Kidney (tissue), 22 donors: ENCODE measurements around the gene SCRN2. TPM values are rescaled to one million over a fixed set of nuclear protein-coding genes. Genes with fewer than 3 reads are reported as not detected.

ENCODE experiments used
- DNase-seq, 5 donors: peaks; one replicate each; pipeline ENCODE4 v3.0.0-alpha.2; 2013 to 2020
- FAIRE-seq: peaks from 2 replicates; lab custom pipeline; 2012; peaks lifted over from hg19 to GRCh38; lab: Jason Lieb, UNC
- H3K27ac ChIP-seq, 2 donors: one replicate each; pipeline ENCODE4 v1.7.0; 2013; ENCODE audit warnings: low read depth in 2 of 2, low read length in 2 of 2, inconsistent platforms in 1 of 2
- H3K27me3 ChIP-seq: one replicate; pipeline ENCODE4 v1.7.1; 2013; ENCODE audit warnings: low read length, inconsistent platforms; ENCODE audit not compliant: control insufficient read depth, insufficient read depth
- H3K36me3 ChIP-seq, 3 donors: one replicate each; pipeline versions ENCODE4 v1.7.0 to v1.7.1; 2013; ENCODE audit warnings: low read length in 3 of 3, control low read depth in 1 of 3, inconsistent platforms in 1 of 3; ENCODE audit not compliant: insufficient read depth in 3 of 3, control insufficient read depth in 2 of 3
- H3K4me1 ChIP-seq, 3 donors: one replicate each; pipeline versions ENCODE4 v1.7.0 to v1.7.1; 2013; ENCODE audit warnings: low read length in 3 of 3, inconsistent platforms in 1 of 3, low read depth in 1 of 3; ENCODE audit not compliant: control insufficient read depth in 2 of 3, insufficient read depth in 2 of 3
- H3K4me3 ChIP-seq, 3 donors: one replicate each; pipeline versions ENCODE4 v1.7.0 to v1.8.1; 2013; ENCODE audit warnings: low read length in 3 of 3, control low read depth in 1 of 3, inconsistent platforms in 1 of 3
- H3K9ac ChIP-seq, 3 donors: one replicate each; pipeline versions ENCODE4 v1.7.0 to v1.7.1; 2013; ENCODE audit warnings: low read length in 3 of 3, control low read depth in 1 of 3, inconsistent platforms in 1 of 3
- H3K9me3 ChIP-seq, 3 donors: one replicate each; pipeline versions ENCODE4 v1.7.0 to v1.7.1; 2013; ENCODE audit warnings: low read length in 3 of 3, control low read depth in 1 of 3, inconsistent platforms in 1 of 3; ENCODE audit not compliant: control insufficient read depth in 2 of 3, insufficient read depth in 1 of 3
- intact Hi-C: fragments of 100-400 bp; cut with DNase I; formaldehyde crosslinking; loops from one replicate; pipeline ENCODE4 v1.11.1; 2022
- long read RNA-seq, 10 donors: library from polyadenylated mRNA in 1 of 10; unstranded in 1 of 10; transcript quantifications; one replicate each; pipeline ENCODE4 v2.0.0 and lab custom pipeline, GENCODE V29; 2021 to 2026
- polyA plus RNA-seq: library from polyadenylated mRNA; stranded (reverse); fragments of 350-450 nt; fragmentation: Illumina TruSeq; extraction: RNeasy Lipid Tissue Mini Kit (QIAGEN cat#74804); gene quantifications from one replicate; pipeline ENCODE4 v1.2.3, GENCODE V29; 2014; ENCODE audit warnings: low read depth, low replicate concordance; ENCODE audit not compliant: insufficient read depth
- total RNA-seq: library from RNA; stranded (reverse); fragmentation: NEBNext Ultra II Directional; extraction: Animal tissue kit (Norgen Biotek cat#: 25700); gene quantifications from one replicate; pipeline ENCODE4 v1.2.1, GENCODE V29; 2021
- TF ChIP-seq, protein P1 (sequence below): IDR thresholded peaks from 3 replicates; pipeline ENCODE4 v1.5.1; 2012; ENCODE audit warnings: mild to moderate bottlenecking, moderate library complexity, borderline replicate concordance; ENCODE audit not compliant: insufficient read depth; ENCODE audit errors: extremely low read depth
- donor health status: control.
- donor health status: control.
- donor health status: control.
- donor health status: control.
- donor health status: control.
- donor health status: DM: yes; HTN: yes; CAD: no.
- donor health status: Normal renal cell carcinoma (clear cell type).

The SCRN2 gene
- total RNA-seq (40.3 TPM), polyA plus RNA-seq (172 TPM)
- long read RNA-seq, donor 1, transcript SCRN2-212 (7 exons, 1,745 nt) = major isoform, 5 of 11 reads
- long read RNA-seq, donor 1, partial matches to known transcripts = 0 of 11 reads
- long read RNA-seq, donor 1, other reads (novel, unspliced or antisense) = 0 of 11 reads
- long read RNA-seq, donor 2, partial matches to known transcripts = 6 of 18 reads
- long read RNA-seq, donor 2, other reads (novel, unspliced or antisense) = 0 of 18 reads
- long read RNA-seq, donor 3, transcript SCRN2-212 (7 exons, 1,745 nt) = major isoform, 9 of 13 reads
- long read RNA-seq, donor 3, partial matches to known transcripts = 0 of 13 reads
- long read RNA-seq, donor 3, other reads (novel, unspliced or antisense) = 0 of 13 reads
- long read RNA-seq, donor 4, transcript SCRN2-212 (7 exons, 1,745 nt) = major isoform, 8 of 31 reads
- long read RNA-seq, donor 4, transcript SCRN2-201 (8 exons, 1,548 nt) = minor isoform, 6 of 31 reads
- long read RNA-seq, donor 4, partial matches to known transcripts = 16 of 31 reads
- long read RNA-seq, donor 4, other reads (novel, unspliced or antisense) = 0 of 31 reads
- long read RNA-seq, donor 5, partial matches to known transcripts = 0 of 1 reads
- long read RNA-seq, donor 5, other reads (novel, unspliced or antisense) = 0 of 1 reads
- long read RNA-seq, donor 6, transcript SCRN2-201 (8 exons, 1,548 nt) = major isoform, 6 of 11 reads
- long read RNA-seq, donor 6, transcript SCRN2-212 (7 exons, 1,745 nt) = minor isoform, 5 of 11 reads
- long read RNA-seq, donor 6, partial matches to known transcripts = 0 of 11 reads
- long read RNA-seq, donor 6, other reads (novel, unspliced or antisense) = 0 of 11 reads
- long read RNA-seq, donor 7, transcript SCRN2-201 (8 exons, 1,548 nt) = major isoform, 15 of 58 reads
- long read RNA-seq, donor 7, transcript SCRN2-202 (7 exons, 1,779 nt) = minor isoform, 7 of 58 reads
- long read RNA-seq, donor 7, transcript SCRN2-212 (7 exons, 1,745 nt) = minor isoform, 5 of 58 reads
- long read RNA-seq, donor 7, partial matches to known transcripts = 21 of 58 reads
- long read RNA-seq, donor 7, other reads (novel, unspliced or antisense) = 10 of 58 reads
- long read RNA-seq, donor 8, transcript SCRN2-201 (8 exons, 1,548 nt) = major isoform, 6 of 10 reads
- long read RNA-seq, donor 8, partial matches to known transcripts = 0 of 10 reads
- long read RNA-seq, donor 8, other reads (novel, unspliced or antisense) = 0 of 10 reads
- long read RNA-seq, donor 9, partial matches to known transcripts = 0 of 4 reads
- long read RNA-seq, donor 9, other reads (novel, unspliced or antisense) = 0 of 4 reads
- long read RNA-seq, donor 10, transcript SCRN2-201 (8 exons, 1,548 nt) = major isoform, 9 of 16 reads
- long read RNA-seq, donor 10, transcript SCRN2-212 (7 exons, 1,745 nt) = minor isoform, 5 of 16 reads
- long read RNA-seq, donor 10, partial matches to known transcripts = 0 of 16 reads
- long read RNA-seq, donor 10, other reads (novel, unspliced or antisense) = 0 of 16 reads

DNA sequence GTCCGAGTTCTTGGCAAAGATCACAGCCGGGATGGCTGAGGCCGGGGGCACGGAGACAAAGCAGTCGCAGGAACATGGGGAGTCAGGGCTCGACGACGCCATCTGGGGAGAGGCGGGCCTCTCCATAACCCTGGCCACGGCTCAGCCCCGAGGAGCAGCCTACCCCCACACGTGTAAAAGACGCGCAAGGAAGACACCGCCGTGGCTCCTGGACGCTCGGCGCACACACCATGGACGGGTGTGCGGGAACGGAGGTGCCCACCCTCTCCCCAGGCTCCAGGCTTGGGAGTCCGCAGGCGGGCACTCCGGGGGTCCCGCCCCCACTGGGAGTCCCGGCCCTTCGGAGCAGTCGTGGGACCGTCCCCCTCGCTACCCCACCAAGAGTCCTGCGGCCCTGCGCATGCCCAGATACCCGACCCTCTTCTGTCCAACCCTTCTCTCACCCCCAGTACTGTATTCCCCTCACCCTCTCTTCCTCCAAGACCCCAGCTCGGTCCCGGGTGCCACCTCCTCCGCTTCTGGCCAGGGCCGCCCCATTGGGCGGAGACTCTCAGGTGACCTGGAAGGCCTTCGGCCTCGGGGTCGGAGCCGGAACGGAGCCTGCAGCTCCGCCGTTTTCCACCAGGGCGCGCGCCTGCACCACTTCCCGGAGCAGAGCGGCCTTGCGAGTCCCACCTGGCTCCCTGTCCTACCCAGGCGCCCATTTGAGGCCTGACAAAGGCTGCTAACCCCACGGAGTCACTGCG, at the start of gene SCRN2:
Gene SCRN2, minus strand, starts transcription at position 532 of the 746 bp plus-strand sequence. Its CDS starts 430 bp downstream, at position 102.
- intact Hi-C loops = loop anchor here (10.0 kb wide), 1 partner anchor 174 kb away; no protein-coding TSS in a partner anchor
- Histone ChIP-seq H3K9ac (peak within 1 kb of the TSS; percentile 61 to 87 (median 72)), H3K36me3 (peaks cover 0 to 16% (median 2%) of the 10 kb centered on the region in 3 donors), H3K27me3 (no peaks in the 10 kb centered on the region), H3K9me3 (no peaks in the 10 kb centered on the region), H3K27ac (peak within 1 kb of the TSS; percentile 61 to 74), H3K4me1 (peaks cover 0 to 33% (median 28%) of the 10 kb centered on the region in 3 donors), H3K4me3 (peak within 1 kb of the TSS; percentile 68 to 91 (median 83))
- FAIRE-seq (no peak), DNase-seq (peak; percentile 94 to 97 (median 95))
- TF ChIP-seq, protein P1, sequence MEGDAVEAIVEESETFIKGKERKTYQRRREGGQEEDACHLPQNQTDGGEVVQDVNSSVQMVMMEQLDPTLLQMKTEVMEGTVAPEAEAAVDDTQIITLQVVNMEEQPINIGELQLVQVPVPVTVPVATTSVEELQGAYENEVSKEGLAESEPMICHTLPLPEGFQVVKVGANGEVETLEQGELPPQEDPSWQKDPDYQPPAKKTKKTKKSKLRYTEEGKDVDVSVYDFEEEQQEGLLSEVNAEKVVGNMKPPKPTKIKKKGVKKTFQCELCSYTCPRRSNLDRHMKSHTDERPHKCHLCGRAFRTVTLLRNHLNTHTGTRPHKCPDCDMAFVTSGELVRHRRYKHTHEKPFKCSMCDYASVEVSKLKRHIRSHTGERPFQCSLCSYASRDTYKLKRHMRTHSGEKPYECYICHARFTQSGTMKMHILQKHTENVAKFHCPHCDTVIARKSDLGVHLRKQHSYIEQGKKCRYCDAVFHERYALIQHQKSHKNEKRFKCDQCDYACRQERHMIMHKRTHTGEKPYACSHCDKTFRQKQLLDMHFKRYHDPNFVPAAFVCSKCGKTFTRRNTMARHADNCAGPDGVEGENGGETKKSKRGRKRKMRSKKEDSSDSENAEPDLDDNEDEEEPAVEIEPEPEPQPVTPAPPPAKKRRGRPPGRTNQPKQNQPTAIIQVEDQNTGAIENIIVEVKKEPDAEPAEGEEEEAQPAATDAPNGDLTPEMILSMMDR = peak; percentile 98

DNA sequence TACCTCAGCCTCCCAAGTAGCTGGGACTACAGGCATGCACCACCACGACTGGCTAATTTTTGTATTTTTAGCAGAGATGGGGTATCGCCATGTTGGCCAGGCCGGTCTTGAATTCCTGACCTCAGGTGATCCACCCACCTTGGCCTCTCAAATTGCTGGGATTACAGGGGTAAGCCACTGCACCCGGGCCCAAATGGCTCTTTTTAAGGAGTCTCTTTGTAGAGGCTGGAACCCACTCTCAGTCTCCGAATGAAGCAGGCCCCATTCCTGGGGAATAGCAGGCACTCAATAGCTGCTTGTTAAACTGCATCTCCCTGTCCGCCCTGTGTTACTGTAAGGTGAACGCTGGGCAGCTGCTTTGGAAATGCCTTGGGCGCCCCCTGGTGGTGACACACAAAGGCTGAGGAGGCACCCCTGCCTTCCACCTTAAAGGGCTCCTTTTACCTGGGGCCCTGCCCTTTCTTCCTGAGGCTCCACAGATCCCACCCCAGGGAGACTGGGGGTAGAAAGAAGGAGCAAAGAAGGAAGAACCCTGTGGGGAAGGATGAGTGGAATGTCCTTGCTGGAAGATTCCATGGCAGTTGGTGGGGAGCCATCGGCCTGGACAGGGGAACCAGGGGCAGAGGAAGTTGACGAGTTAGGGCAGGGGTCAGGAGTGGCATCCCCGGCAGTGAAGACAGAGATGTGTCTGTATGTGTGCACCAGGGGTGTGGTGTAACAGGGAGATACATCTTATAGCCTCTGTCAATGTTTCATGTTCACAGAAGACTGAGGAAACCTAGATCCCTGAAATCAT, 48.9 kb upstream of the SCRN2 start:
- no peaks in the 10 kb centered on the region for H3K9me3 ChIP-seq
- no peak overlapping the region for H3K27ac ChIP-seq
- H3K4me1 ChIP-seq = peaks cover 0 to 12% (median 7%) of the 10 kb centered on the region in 3 donors
- DNase-seq = peak; percentile 86 to 94 (median 91)
- FAIRE-seq = no peak
- TF ChIP-seq, protein P1 = peak; percentile 90
- H3K9ac ChIP-seq = no peak overlapping the region
- H3K36me3 ChIP-seq = no peaks in the 10 kb centered on the region
- intact Hi-C loops = loop anchor here (5.0 kb wide), 1 partner anchor 43 kb away; no protein-coding TSS in a partner anchor
- no peak overlapping the region for H3K4me3 ChIP-seq
- H3K27me3 ChIP-seq = no peaks in the 10 kb centered on the region
